Esophagus muscularis mucosa (tissue), 4 donors: Measurements from ENCODE around the gene CCNQ. TPM values are rescaled to one million over a fixed set of nuclear protein-coding genes. Genes with fewer than 3 reads are reported as not detected.

Experiments
- DNase-seq: peaks from one replicate; pipeline ENCODE4 v3.0.0-alpha.2; 2017; ENCODE audit errors: extremely low spot score
- H3K27ac ChIP-seq, 4 donors: fragments of 200-600 bp; sonication (generic); replicated peaks in 1 of 4; 1 replicate in 3 of 4; 2 replicates in 1 of 4; pipeline ENCODE4 v1.5.1; 2016 to 2019; ENCODE audit warnings: mild to moderate bottlenecking in 1 of 4
- H3K27me3 ChIP-seq, 4 donors: fragments of 200-600 bp; sonication (generic); one replicate each; pipeline versions ENCODE4 v1.5.1 to v1.6.0; 2016 to 2019
- H3K36me3 ChIP-seq, 4 donors: fragments of 200-600 bp; sonication (generic); one replicate each; pipeline ENCODE4 v1.5.1; 2016 to 2019
- H3K4me1 ChIP-seq, 4 donors: fragments of 200-600 bp; sonication (generic); one replicate each; pipeline ENCODE4 v1.5.1; 2016 to 2019
- H3K4me3 ChIP-seq, 4 donors: fragments of 200-600 bp; sonication (generic); 1 replicate in 2 of 4; 2 replicates in 2 of 4; pipeline ENCODE4 v1.5.1; 2016 to 2019; ENCODE audit warnings: mild to moderate bottlenecking in 4 of 4, moderate library complexity in 1 of 4
- H3K9me3 ChIP-seq, 4 donors: fragments of 200-600 bp; sonication (generic); 1 replicate in 3 of 4; 2 replicates in 1 of 4; pipeline ENCODE4 v1.5.1; 2016 to 2019
- EP300 ChIP-seq: sonication (generic); formaldehyde crosslinking; IDR thresholded peaks from one replicate; pipeline ENCODE4 v1.6.1; 2017; ENCODE audit warnings: antibody characterized with exemption
- POLR2A ChIP-seq: fragments of 450-650 bp; IDR thresholded peaks from one replicate; pipeline ENCODE4 v1.6.1; 2017; ENCODE audit warnings: antibody characterized with exemption, moderate library complexity, mild to moderate bottlenecking, low read depth
- POLR2AphosphoS5 ChIP-seq, 2 donors: sonication (generic); formaldehyde crosslinking; IDR thresholded peaks; one replicate each; pipeline ENCODE4 v1.6.1; 2017; ENCODE audit warnings: antibody characterized with exemption in 2 of 2
- whole genome bisulfite sequencing: methylation state at CpG from one replicate; pipeline ENCODE4 v1.1.5; 2018; 5-methylcytosine and 5-hydroxymethylcytosine counted together
- intact Hi-C: fragments of 100-400 bp; cut with DNase I; formaldehyde crosslinking; loops from one replicate; pipeline ENCODE4 v1.15.1; 2023
- total RNA-seq, 4 donors: library from RNA; depleted of rRNA; stranded (reverse); fragments of >200 nt; gene quantifications; one replicate each; pipeline versions ENCODE4 v1.1.0 to v1.2.1, GENCODE V29; 2016
- TF ChIP-seq, protein P1 (sequence below), 3 experiments: fragments of 200-600 bp in 2 of 3; fragments of 450-650 bp in 1 of 3; sonication (generic) in 2 of 3; IDR thresholded peaks; one replicate each; pipeline ENCODE4 v1.5.1; 2017 to 2019; ENCODE audit warnings: antibody characterized with exemption in 3 of 3, mild to moderate bottlenecking in 2 of 3, moderate library complexity in 1 of 3

The CCNQ gene
- total RNA-seq, 4 donors from 2014 or later = 38.6 to 58.3 (median 49.8) TPM

DNA sequence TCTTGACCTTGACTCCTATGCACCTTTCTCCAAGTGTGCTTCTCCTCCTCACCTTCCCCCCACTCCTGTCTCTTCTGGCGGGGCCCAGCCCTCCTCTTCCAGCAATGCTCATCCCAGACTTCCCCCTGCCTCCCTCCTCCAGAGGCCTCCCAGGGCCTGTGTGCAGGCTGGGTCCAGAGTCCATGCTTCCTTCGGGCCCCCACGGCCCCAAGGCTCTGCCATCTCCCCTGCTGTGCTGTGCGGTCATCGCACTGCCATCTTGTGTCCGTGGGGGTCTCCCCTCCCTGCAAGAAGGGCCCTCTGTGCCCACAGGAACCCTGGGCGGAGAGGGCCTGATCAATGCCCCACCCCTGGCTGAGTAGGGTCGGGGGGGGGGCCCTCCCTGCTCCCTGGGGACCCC lies 54.2 kb downstream of the CCNQ start:
- no peak overlapping the region for H3K4me3 ChIP-seq
- H3K9me3 ChIP-seq = no peaks in the 10 kb centered on the region
- no peaks in the 10 kb centered on the region for H3K36me3 ChIP-seq
- H3K4me1 ChIP-seq = peaks cover 0 to under 1% (median 0%) of the 10 kb centered on the region in 4 donors
- H3K27me3 ChIP-seq = no peaks in the 10 kb centered on the region
- TF ChIP-seq POLR2AphosphoS5 (IDR thresholded peaks at IDR 0.05) (no peak), POLR2A (no peak), EP300 (no peak)
- TF ChIP-seq, protein P1, sequence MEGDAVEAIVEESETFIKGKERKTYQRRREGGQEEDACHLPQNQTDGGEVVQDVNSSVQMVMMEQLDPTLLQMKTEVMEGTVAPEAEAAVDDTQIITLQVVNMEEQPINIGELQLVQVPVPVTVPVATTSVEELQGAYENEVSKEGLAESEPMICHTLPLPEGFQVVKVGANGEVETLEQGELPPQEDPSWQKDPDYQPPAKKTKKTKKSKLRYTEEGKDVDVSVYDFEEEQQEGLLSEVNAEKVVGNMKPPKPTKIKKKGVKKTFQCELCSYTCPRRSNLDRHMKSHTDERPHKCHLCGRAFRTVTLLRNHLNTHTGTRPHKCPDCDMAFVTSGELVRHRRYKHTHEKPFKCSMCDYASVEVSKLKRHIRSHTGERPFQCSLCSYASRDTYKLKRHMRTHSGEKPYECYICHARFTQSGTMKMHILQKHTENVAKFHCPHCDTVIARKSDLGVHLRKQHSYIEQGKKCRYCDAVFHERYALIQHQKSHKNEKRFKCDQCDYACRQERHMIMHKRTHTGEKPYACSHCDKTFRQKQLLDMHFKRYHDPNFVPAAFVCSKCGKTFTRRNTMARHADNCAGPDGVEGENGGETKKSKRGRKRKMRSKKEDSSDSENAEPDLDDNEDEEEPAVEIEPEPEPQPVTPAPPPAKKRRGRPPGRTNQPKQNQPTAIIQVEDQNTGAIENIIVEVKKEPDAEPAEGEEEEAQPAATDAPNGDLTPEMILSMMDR (IDR thresholded peaks at IDR 0.05) = no peak
- no peak overlapping the region for H3K27ac ChIP-seq
- intact Hi-C loops = no loop called here
- whole genome bisulfite sequencing = 88% methylated on average over 5 of the region's 8 CpGs
- no peak for DNase-seq

DNA sequence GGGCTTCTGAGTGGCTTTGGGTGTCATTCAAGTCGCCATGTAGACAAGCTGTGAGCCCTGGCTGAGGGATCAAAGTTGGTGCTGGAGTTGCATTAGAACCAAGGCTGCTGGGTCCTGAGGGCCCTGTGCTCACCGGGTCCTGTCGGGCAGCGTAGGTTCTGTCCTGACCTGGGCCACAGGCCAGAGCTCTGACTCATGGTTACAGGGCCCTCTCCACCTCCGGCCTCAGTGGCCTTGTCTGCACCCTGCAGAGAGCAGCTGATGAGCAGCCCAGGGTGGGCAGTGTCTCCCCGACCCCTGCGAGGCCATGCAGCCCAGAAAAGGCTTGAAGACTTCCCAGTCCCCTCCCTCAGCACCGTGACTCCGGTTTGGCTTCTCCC lies 59.0 kb downstream of the CCNQ start:
- Histone ChIP-seq H3K27ac (no peak overlapping the region), H3K4me1 (peaks cover 0 to 3% (median 0%) of the 10 kb centered on the region in 4 donors), H3K36me3 (no peaks in the 10 kb centered on the region), H3K4me3 (no peak overlapping the region), H3K27me3 (peaks cover 0 to 10% (median 0%) of the 10 kb centered on the region in 4 donors), H3K9me3 (no peaks in the 10 kb centered on the region)
- DNase-seq = no peak
- intact Hi-C loops = no loop called here
- TF ChIP-seq POLR2A (no peak), POLR2AphosphoS5 (IDR thresholded peaks at IDR 0.05) (no peak), EP300 (no peak)
- TF ChIP-seq, protein P1 (IDR thresholded peaks at IDR 0.05) = no peak
- WGBS = 77% methylated on average over 5 of the region's 9 CpGs

- intact Hi-C loops = no loop called here
- no peak for DNase-seq
- Histone ChIP-seq H3K27me3 (peaks cover 0 to 10% (median 0%) of the 10 kb centered on the region in 4 donors), H3K27ac (no peak overlapping the region), H3K4me1 (peaks cover 0 to 3% (median 0%) of the 10 kb centered on the region in 4 donors), H3K36me3 (no peaks in the 10 kb centered on the region), H3K9me3 (no peaks in the 10 kb centered on the region), H3K4me3 (no peak overlapping the region)
- 64% methylated on average over 23 of the region's 31 CpGs for WGBS
- no peak for TF ChIP-seq POLR2A
- TF ChIP-seq, protein P1 (IDR thresholded peaks at IDR 0.05) = peak; percentile 68 to 87 (median 73)
These were observed 59.6 kb downstream of the CCNQ start for GRCh38 chrX:153539171-153539978.

DNA sequence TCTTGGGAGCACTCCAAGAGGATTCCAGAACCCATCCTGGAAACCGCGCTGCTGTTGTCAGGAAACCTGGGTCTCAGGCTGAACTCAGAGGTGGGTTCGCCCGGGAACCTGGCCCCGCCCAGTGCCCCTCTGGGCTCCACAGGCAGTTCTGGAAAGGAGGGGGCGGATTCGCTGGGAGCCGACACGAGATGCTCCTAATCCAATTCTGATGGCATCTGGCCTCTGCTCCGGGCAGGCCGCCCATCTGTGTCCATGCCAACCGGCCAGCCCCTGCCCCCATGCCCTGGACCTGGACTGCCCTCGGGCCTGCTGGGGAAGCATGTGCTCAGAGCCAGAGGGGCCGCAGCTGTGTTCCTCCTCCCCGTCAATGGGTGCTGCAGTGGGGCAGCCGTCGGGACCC lies 60.5 kb downstream of the CCNQ start:
- H3K4me3 ChIP-seq = no peak overlapping the region
- no peak overlapping the region for H3K27ac ChIP-seq
- no peaks in the 10 kb centered on the region for H3K9me3 ChIP-seq
- WGBS = 77% methylated on average over 14 of the region's 17 CpGs
- DNase-seq = no peak
- H3K4me1 ChIP-seq = peaks cover 0 to 3% (median 0%) of the 10 kb centered on the region in 4 donors
- H3K27me3 ChIP-seq = peaks cover 0 to 10% (median 0%) of the 10 kb centered on the region in 4 donors
- TF ChIP-seq POLR2A (no peak), POLR2AphosphoS5 (IDR thresholded peaks at IDR 0.05) (no peak), EP300 (no peak)
- TF ChIP-seq, protein P1 (IDR thresholded peaks at IDR 0.05) = no peak
- intact Hi-C loops = no loop called here
- no peaks in the 10 kb centered on the region for H3K36me3 ChIP-seq

Other genes with a start within 250 kb of the CCNQ start
- gene PNMA6E, start 197.8 kb downstream of the CCNQ start, total RNA-seq = not detected
- 1 to 10 TPM; 1.2 to 3.2 (median 2.5) TPM for gene ZFP92, start 187.7 kb downstream of the CCNQ start, total RNA-seq
- gene TREX2, start 153.1 kb downstream of the CCNQ start, total RNA-seq = 1 to 10 TPM in 2 of 4 donors, under 1 TPM in 1, not detected in 1; 0.78 to 2.3 (median 1.2) TPM
- 10 to 100 TPM; 23.4 to 25.8 (median 24.2) TPM for gene HAUS7, start 128.6 kb downstream of the CCNQ start, total RNA-seq
- 10 to 100 TPM; 16.6 to 77.8 (median 21.5) TPM for gene BGN, start 104.2 kb downstream of the CCNQ start, total RNA-seq
- under 1 TPM; under 0.01 to 0.33 (median 0.21) TPM for gene ATP2B3, start 81.5 kb downstream of the CCNQ start, total RNA-seq
- not detected for gene DUSP9, start 48.1 kb upstream of the CCNQ start, total RNA-seq
- 10 to 100 TPM; 20.5 to 67.8 (median 26.0) TPM for gene PNCK, start 74.7 kb upstream of the CCNQ start, total RNA-seq
- gene SLC6A8, start 88.8 kb upstream of the CCNQ start, total RNA-seq = 10 to 100 TPM; 41.7 to 62.3 (median 45.6) TPM
- 100 to 1,000 TPM in 2 of 4 donors, 10 to 100 TPM in 2; 76.4 to 129 (median 101) TPM for gene BCAP31, start 125.2 kb upstream of the CCNQ start, total RNA-seq
- 10 to 100 TPM; 18.4 to 36.2 (median 25.1) TPM for gene ABCD1, start 125.7 kb upstream of the CCNQ start, total RNA-seq
- gene PLXNB3, start 165.1 kb upstream of the CCNQ start, total RNA-seq = 10 to 100 TPM in 3 of 4 donors, 1 to 10 TPM in 1; 6.1 to 21.9 (median 17.6) TPM
- 1 to 10 TPM in 2 of 4 donors, under 1 TPM in 2; 0.52 to 2.2 (median 1.1) TPM for gene SRPK3, start 181.9 kb upstream of the CCNQ start, total RNA-seq
- 10 to 100 TPM; 52.3 to 76.3 (median 70.3) TPM for gene IDH3G, start 195.2 kb upstream of the CCNQ start, total RNA-seq
- 100 to 1,000 TPM; 100 to 115 (median 109) TPM for gene SSR4, start 195.5 kb upstream of the CCNQ start, total RNA-seq
- 10 to 100 TPM; 20.0 to 48.4 (median 36.9) TPM for gene PDZD4, start 231.4 kb upstream of the CCNQ start, total RNA-seq